OCI-LY7 (cell line): ENCODE results near the gene USH2A. TPM values are rescaled to one million over a fixed set of nuclear protein-coding genes. Genes with fewer than 3 reads are reported as not detected.

Experiments used
- BruUV-seq: library from RNA; stranded (reverse); fragments of 400-500 nt; replicated peaks from 2 replicates; lab custom pipeline; 2021; lab: Mats Ljungman, UMichigan
- CTCF ChIA-PET: fragments of 300-600 bp; sonication (Branson Sonifier 250); formaldehyde crosslinking; loops from one replicate; lab custom pipeline; 2022; ENCODE audit warnings: antibody characterized with exemption; ENCODE audit not compliant: unreplicated experiment; lab: Charles Lee
- POLR2A ChIA-PET: fragments of 300-600 bp; sonication (Branson Sonifier 250); formaldehyde crosslinking; loops from one replicate; lab custom pipeline; 2022; ENCODE audit warnings: antibody characterized with exemption; lab: Charles Lee
- DNase-seq: peaks from one replicate; pipeline ENCODE4 v3.0.0-alpha.2; 2015; ENCODE audit warnings: low spot score
- H2AFZ ChIP-seq: fragments of 200-600 bp; sonication (generic), shearing (Covaris generic); 2 replicates; pipeline ENCODE4 v1.6.1; 2014; ENCODE audit warnings: mild to moderate bottlenecking, antibody characterized with exemption, low read length, moderate library complexity
- H3K27ac ChIP-seq: fragments of 200-600 bp; sonication (generic); 2 replicates; pipeline ENCODE4 v1.5.1; 2014; ENCODE audit warnings: mixed run types, low read depth, mild to moderate bottlenecking, moderate library complexity, low read length, inconsistent platforms; ENCODE audit not compliant: poor library complexity, severe bottlenecking
- H3K36me3 ChIP-seq: fragments of 200-600 bp; sonication (generic); 2 replicates; pipeline ENCODE4 v1.6.1; 2014; ENCODE audit warnings: mild to moderate bottlenecking, antibody characterized with exemption, low read length, moderate library complexity, mixed read lengths; ENCODE audit not compliant: insufficient read depth
- H3K4me1 ChIP-seq: fragments of 200-600 bp; sonication (generic); 2 replicates; pipeline ENCODE4 v1.5.1; 2014; ENCODE audit warnings: mild to moderate bottlenecking, low read length; ENCODE audit not compliant: insufficient read depth, poor library complexity, severe bottlenecking
- H3K4me2 ChIP-seq: fragments of 200-600 bp; sonication (generic); 2 replicates; pipeline ENCODE4 v1.6.1; 2014; ENCODE audit warnings: mild to moderate bottlenecking, low read length
- H3K4me3 ChIP-seq: fragments of 200-600 bp; sonication (generic); 2 replicates; pipeline ENCODE4 v1.5.1; 2014; ENCODE audit warnings: mild to moderate bottlenecking, low read depth, low read length; ENCODE audit not compliant: poor library complexity, severe bottlenecking
- H3K79me2 ChIP-seq: fragments of 200-600 bp; sonication (generic); 2 replicates; pipeline ENCODE4 v1.6.1; 2016; ENCODE audit warnings: low read depth, mild to moderate bottlenecking, low read length, moderate library complexity, mixed read lengths; ENCODE audit not compliant: insufficient read depth
- H3K9me2 ChIP-seq: fragments of 200-600 bp; sonication (generic); 2 replicates; pipeline ENCODE4 v1.6.1; 2016; ENCODE audit warnings: mild to moderate bottlenecking, low read length, mixed read lengths; ENCODE audit not compliant: insufficient read depth
- H3K9me3 ChIP-seq: fragments of 200-600 bp; sonication (generic); 2 replicates; pipeline ENCODE4 v1.6.1; 2014; ENCODE audit warnings: mild to moderate bottlenecking, mixed run types, low read length, mixed read lengths
- H4K20me1 ChIP-seq: fragments of 200-600 bp; sonication (generic); 2 replicates; pipeline ENCODE4 v1.6.1; 2014; ENCODE audit warnings: mild to moderate bottlenecking, antibody characterized with exemption, low read length, moderate library complexity, mixed read lengths; ENCODE audit not compliant: insufficient read depth
- EZH2phosphoT487 ChIP-seq: fragments of 200-600 bp; sonication (generic); IDR thresholded peaks from 2 replicates; pipeline ENCODE4 v1.6.1; 2018; ENCODE audit warnings: low read depth, borderline replicate concordance, mild to moderate bottlenecking, mixed run types, antibody characterized with exemption, low read length, moderate library complexity, mixed read lengths
- intact Hi-C: fragments of 100-400 bp; cut with micrococcal nuclease; formaldehyde crosslinking; loops from one replicate; pipeline ENCODE4 v1.10.0; 2022; ENCODE audit not compliant: unreplicated experiment
- total RNA-seq, 2 experiments: library from RNA; depleted of rRNA in 1 of 2; stranded (reverse); fragments of >200 nt in 1 of 2; shearing (Covaris generic) in 1 of 2; gene quantifications; 2 replicates each; pipeline ENCODE4 v1.2.3, GENCODE V29; 2014 to 2022
- TF ChIP-seq, protein P1 (sequence below): fragments of 200-600 bp; sonication (generic); conservative IDR thresholded peaks from 2 replicates; pipeline ENCODE4 v1.5.1; 2014; ENCODE audit warnings: mild to moderate bottlenecking, antibody characterized with exemption, low read length, moderate library complexity, mixed read lengths

USH2A gene
- total RNA-seq, 2 experiments from 2014 or later, result not detected

DNA sequence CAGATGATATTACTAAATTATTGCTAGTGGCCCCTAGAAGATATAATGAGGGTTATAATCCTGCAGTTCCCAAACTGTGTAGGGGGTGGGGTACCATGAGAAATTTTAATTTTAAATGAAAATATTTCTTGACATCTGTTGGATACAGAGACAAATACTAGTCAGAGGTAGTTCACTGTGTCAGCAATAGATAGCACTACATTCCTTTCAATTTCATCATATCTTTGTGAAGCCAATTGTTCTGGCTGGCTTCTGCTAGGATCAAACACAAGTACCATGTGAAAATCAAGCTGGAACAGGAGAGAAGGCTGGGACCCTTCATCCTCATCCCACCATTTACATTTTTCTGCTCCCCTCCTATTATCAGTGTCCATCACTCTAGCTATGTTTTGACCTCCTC, 208.1 kb downstream of the USH2A start:
- H3K36me3 ChIP-seq, result no peaks in the 10 kb centered on the region
- no peak overlapping the region for H3K4me2 ChIP-seq
- H3K79me2 ChIP-seq, result no peaks in the 10 kb centered on the region
- ChIA-PET POLR2A (interaction anchor here (0.6 kb wide), 1 partner anchor 26 kb away, joined by 3 read pairs; no protein-coding TSS in a partner anchor), CTCF (no interaction called here)
- H2AFZ ChIP-seq, result no peak overlapping the region
- intact Hi-C loops, result no loop called here
- DNase-seq, result no peak
- no TSS peak for BruUV-seq
- H3K27ac ChIP-seq, result no peak overlapping the region
- H3K9me2 ChIP-seq, result no peaks in the 10 kb centered on the region
- no peaks in the 10 kb centered on the region for H4K20me1 ChIP-seq
- no peak for TF ChIP-seq EZH2phosphoT487
- TF ChIP-seq, protein P1, sequence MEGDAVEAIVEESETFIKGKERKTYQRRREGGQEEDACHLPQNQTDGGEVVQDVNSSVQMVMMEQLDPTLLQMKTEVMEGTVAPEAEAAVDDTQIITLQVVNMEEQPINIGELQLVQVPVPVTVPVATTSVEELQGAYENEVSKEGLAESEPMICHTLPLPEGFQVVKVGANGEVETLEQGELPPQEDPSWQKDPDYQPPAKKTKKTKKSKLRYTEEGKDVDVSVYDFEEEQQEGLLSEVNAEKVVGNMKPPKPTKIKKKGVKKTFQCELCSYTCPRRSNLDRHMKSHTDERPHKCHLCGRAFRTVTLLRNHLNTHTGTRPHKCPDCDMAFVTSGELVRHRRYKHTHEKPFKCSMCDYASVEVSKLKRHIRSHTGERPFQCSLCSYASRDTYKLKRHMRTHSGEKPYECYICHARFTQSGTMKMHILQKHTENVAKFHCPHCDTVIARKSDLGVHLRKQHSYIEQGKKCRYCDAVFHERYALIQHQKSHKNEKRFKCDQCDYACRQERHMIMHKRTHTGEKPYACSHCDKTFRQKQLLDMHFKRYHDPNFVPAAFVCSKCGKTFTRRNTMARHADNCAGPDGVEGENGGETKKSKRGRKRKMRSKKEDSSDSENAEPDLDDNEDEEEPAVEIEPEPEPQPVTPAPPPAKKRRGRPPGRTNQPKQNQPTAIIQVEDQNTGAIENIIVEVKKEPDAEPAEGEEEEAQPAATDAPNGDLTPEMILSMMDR, result no peak
- no peaks in the 10 kb centered on the region for H3K9me3 ChIP-seq
- no peak overlapping the region for H3K4me3 ChIP-seq
- H3K4me1 ChIP-seq, result no peaks in the 10 kb centered on the region

DNA sequence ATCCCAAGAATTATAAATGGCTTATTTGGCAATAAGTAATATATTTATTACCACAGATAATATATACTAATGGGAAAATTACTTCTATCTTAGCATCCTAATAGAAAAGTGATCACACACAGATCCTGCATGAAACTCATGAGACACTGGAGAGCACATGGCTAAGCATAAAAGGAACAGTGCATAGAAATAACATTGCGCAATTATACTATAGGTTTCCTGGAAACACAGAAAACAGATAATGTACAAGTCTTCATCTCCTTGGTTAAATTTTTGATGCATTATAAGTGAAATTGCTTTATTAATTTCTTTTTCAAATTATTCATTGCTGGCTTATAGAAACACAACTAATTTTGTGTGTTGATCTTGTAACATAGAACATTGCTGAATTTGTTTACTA, 210.4 kb downstream of the USH2A start:
- Histone ChIP-seq H3K9me2 (no peaks in the 10 kb centered on the region), H3K4me1 (no peaks in the 10 kb centered on the region), H3K9me3 (no peaks in the 10 kb centered on the region), H3K79me2 (no peaks in the 10 kb centered on the region), H2AFZ (no peak overlapping the region), H3K4me3 (no peak overlapping the region), H3K27ac (no peak overlapping the region), H3K4me2 (no peak overlapping the region), H3K36me3 (no peaks in the 10 kb centered on the region), H4K20me1 (no peaks in the 10 kb centered on the region)
- BruUV-seq, result no TSS peak
- intact Hi-C loops, result no loop called here
- DNase-seq, result no peak
- TF ChIP-seq EZH2phosphoT487, result no peak
- TF ChIP-seq, protein P1, result no peak
- CTCF ChIA-PET, result no interaction called here
- POLR2A ChIA-PET, result no interaction called here

DNA sequence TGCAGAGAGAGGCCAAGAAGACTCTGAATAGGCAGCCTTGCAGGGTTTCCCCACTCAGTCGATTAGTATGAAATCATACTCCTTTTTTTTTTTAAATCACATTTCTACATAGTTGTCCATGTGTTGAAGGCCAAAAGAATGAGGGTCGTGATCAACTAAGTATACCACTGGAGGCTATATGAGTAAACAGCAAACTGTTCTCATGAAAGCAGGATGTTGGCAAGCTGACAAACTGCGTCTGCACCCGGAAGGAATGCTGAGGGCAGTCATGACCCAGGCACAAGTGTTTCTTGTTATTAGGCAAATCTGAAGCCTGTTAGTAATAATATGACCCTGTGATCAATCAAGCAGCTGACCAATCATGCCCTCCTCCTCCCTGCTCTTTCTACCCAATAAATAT, 213.2 kb downstream of the USH2A start:
- intact Hi-C loops, result no loop called here
- BruUV-seq, result no TSS peak

More for the DNA sequence above, 213.2 kb downstream of the USH2A start:
- no peaks in the 10 kb centered on the region for H3K4me1 ChIP-seq
- TF ChIP-seq, protein P1, result no peak
- no peak for TF ChIP-seq EZH2phosphoT487
- no peaks in the 10 kb centered on the region for H3K79me2 ChIP-seq
- no peaks in the 10 kb centered on the region for H3K9me2 ChIP-seq
- DNase-seq, result no peak
- no peaks in the 10 kb centered on the region for H3K9me3 ChIP-seq
- H3K4me2 ChIP-seq, result no peak overlapping the region
- H4K20me1 ChIP-seq, result no peaks in the 10 kb centered on the region
- no peak overlapping the region for H2AFZ ChIP-seq
- no peak overlapping the region for H3K4me3 ChIP-seq
- H3K36me3 ChIP-seq, result no peaks in the 10 kb centered on the region
- no peak overlapping the region for H3K27ac ChIP-seq
- ChIA-PET CTCF (no interaction called here), POLR2A (interaction anchor here (1.2 kb wide), 1 partner anchor 11 kb away, joined by 3 read pairs; no protein-coding TSS in a partner anchor)
